Measurements from ENCODE around the gene HDLBP.
"Not testable (repeated sequence)": the region's sequence is repeated elsewhere in the genome, so short reads cannot be mapped to it uniquely, and the experiment has no call there.

HDLBP gene

DNA sequence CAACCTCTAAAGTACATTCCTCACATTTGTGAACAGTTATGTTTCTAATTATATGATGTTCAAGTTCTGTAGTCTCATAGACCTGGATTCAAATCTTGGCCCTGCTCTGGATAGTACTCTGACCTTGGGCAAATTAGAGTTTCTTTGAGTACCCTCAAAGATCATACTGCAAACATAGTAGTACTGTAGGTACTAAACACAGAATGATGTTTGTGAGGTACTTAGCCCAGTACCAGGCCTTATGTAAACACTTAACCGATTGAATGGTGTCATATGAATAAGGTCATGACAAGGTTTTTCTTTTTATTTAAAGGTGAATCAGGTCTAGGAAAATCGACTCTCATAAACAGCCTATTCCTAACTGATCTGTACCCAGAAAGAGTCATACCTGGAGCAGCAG lies 19.3 kb upstream of the HDLBP start:
- no peak for DNase-seq

DNA sequence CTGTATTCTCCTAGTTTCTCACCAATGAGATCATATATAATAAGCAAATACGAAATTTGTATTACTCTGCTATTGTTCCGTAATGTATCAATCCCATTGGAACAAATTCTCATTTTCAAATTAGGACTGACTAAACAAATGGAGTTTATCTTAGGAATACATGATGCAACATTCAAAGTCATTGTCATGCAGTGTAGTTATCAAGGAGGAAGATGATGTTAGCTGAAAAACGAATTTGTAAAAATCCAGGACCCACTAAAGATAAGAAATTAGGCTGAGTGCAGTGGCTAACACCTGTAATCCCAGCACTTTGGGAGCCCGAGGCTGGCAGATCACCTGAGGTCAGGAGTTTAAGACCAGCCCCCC lies 15.1 kb upstream of the HDLBP start:
- no peak for DNase-seq

DNA sequence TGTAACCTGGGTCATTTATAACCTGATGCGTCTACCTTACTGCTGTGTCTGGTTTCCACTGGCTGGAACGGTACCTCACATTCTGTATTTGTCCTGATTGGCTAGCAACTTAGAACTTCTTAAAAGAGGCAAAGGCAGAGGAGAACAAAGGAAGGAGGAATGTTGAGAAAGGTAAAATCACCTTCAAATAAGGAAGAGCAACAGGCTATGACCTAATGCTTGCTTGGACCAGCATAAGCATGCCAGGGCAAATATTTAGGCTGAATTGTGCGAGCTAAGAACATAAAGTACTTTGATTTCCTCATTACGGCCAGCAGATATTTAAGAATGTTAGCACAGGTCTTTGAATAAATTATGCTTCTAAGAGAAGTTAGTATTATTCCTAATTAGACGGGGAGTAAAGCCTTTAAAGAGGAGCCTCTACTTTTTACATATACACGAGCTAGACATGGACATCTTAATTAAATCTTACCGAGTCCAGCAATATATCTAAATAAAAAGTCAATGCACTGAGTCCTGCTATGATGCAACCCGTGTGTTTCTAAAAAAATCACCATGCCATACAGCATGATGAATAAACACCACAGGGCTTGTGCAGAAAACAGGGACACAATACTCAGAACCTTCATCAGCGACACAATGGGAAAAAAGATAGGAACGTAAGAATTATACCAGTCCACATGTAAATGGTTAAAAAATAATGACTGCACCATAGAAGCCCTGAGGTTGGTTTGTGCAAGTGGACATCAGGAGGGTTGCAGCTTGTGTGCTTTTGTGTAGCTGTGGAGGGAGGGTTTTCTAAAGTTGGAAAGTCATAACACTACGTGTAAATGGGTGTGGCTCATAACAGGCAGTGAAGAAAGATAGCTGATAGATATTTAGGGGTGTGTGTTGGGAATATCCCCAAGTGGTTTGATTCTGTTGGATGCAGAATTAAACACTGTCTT lies 14.5 kb upstream of the HDLBP start:
- DNase-seq, result no peak

DNA sequence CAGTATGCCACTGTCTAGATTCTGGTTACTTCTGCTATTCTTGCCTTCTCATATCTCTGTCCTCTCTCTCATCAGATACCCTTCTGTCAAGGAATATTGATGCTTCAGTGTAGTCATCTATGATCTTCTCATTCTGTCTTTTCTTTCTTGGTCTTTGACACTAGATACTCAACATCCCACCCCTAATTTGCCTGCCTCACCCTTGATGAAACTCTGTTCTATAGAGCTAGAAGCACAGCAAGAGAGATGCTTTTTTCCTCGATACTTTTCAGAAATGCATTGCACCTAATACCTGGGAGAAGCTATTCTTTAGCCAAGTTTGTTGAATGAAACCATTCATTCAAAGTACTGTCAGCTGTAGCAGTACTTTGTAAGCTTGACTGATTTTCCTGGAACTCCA lies 9.8 kb upstream of the HDLBP start:
- no peak for DNase-seq

DNA sequence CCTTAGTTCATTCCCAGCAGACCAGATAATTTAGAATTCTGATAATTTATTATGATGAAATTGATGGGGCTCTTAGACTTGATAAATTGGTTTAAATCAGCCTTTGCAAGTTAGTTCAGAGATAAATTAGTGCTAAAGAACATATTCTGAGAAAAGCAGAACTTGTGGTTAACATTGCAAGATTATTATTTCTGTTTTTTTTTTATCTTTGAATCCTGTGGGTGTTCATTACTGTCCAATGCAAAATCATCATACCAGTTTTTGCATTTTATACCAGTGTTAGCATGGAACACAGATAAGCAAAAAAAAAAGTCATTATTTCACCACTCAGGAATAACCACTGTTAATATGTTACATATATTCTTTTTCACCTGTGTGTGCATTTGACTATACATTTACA lies 9.3 kb upstream of the HDLBP start:
- DNase-seq, result no peak

DNA sequence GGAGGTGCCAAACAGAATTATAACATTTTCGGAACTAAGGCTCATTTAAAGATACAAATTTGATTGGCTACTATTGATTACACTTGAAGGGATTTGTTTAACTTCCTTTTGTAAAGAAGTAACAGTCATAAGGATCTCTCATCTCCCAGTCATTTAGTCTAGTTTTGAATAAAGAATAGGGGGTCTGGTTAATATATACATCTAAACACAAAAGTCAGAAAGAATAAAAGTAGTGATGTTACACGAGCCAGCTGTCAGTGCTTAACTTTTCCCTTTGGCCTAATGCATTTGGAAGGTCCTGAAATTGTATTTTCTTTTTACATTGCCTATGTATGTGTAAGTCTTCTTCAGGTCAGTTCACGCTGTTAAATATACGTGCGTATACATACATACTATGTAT lies 8.3 kb upstream of the HDLBP start:
- DNase-seq, result no peak

DNA sequence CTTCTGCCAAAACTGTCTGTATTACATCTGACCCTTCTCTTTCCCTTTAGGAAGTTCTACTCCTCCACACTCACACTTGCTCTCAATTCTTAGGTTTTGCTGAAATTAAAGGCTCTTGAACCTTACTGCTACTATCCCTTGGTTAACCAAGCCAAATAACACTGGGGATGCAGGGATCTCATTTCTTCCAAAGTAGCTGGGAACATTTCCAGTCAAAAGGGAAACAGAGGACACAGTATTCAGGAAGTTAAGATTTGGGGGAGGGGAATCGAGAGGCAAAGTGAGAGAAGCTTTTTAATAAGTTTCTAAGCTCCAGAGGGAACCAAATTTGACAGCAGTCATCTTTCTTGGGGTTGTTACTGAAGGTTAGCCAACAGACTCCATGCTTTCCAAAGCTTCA lies 6.4 kb upstream of the HDLBP start:
- DNase-seq, result no peak

DNA sequence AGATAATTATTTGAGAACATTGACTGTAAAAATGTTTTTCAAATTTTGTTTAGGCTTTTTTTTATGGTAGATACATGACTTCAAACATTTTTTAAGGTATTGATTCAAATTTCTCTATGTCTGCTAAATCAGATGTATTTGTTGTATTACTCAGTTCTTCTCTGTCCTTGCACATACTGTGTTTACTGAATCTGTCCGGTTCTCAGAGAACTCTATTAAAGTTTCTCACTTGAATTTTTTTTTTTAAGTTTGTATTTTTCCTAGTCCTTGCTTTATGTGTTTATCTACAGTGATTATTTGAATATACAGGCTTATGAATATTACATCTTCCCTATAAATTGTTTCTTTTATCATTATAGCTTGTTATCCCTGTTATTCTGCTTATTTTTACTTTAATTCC lies 5.6 kb upstream of the HDLBP start:
- no peak for DNase-seq

DNA sequence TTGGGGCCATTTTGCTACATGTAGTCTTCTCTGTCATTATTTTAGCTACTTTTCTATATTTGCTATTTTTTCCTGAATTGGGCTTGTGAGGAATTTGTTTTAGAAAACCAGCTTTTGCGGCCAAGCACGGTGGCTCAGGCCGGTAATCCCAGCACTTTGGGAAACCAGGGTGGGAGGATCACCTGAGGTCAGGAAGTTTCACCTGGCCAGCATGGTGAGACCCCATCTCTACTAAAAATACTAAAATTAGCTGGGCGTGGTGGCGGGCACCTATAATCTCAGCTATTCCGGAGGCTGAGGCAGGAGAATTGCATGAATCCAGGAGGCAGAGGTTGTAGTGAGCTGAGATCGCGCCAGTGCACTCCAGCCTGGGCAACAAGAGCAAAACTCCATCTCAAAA lies 4.9 kb upstream of the HDLBP start:
- no peak for DNase-seq

DNA sequence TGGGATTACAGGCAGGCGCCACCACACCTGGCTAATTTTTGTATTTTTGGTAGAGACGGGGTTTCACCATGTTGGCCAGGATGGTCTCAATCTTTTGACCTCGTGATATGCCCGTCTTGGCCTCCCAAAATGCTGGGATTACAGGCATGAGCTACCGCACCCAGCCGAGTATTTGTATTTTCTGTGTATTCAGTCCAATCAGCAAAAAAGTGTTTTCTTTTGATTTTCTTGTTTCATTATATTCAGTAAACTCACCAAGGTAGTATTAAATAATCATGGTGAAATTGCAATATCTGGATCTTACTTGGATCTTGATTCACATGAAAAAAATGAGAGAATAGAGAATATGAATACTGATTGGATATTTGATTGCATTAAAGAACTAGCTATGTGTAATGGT lies 3.4 kb upstream of the HDLBP start:
- not testable (repeated sequence) for DNase-seq

DNA sequence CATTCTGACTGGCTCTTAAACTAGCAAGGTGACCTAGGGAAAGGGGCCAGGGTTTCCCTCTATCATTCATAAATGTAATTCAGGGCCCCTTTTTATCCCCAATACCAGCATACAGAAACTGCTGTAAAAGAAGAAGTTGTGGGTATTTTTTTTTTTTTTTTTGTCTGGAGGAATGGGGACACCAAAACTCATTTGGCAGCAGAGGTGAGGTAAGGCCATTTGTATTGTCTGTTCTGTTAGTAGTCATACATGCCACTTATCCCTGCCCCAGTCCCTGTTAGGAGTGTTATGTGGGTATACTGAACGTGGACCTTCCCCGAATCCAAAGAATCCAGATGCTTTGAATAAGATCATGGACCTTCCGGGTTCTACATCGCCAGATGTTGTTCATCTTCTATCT lies 1.9 kb upstream of the HDLBP start:
- DNase-seq, result no peak

DNA sequence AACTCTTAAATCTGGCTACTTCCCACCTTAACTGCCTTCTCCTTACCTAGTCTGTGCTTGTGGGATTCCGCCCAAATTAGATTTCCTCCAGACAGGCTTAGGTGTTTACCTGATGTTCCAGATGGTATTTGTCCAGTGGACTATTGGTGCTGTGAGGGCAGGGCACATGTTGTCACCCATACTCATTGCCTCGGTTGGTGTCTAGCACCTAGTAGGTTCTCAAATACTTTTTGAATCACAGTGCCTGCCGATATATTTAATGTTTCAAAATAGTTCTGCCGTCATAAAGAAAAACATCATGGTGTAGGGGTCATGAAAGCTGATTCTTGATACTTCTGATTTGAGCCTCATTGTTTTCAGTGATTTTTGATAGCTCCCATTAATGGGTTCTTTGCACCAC lies 1.4 kb upstream of the HDLBP start:
- DNase-seq, result no peak

DNA sequence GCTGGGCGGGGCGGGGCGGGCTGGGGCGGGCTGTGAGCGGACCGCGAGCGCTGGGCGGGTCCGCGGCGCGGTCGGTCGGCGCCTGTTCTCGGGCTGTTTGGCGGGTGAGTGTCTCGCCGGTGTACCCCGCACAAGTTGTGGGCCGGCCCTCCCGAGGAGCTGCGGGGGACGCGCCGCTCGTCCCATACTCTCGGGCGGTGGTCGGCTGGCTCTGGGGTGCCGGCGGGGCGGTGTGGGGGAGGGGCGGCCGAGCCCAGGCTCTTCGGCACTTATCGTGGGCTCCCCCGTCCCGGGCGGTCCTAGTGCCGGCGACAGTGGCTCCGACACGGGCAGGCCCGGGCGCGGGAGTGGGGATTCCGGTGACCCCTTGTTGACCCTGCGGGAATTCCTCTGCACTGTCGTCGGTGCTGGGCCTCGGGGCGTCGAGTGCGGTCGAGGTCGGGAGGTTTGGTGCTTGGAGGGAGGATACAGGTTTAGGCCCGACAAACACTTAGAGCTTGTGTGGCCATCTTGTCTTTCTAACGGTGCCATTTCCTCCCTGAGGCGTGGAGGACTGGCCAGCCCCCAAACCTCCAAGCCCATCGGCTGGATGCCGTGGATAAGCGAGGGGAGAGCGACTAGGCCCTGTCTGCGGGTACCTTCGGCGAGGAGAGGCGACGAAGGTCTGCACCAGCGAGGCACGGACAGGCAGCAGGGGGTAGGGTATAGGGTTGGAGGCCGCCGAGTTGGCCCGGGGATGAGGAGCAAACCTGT lies 583 bp upstream of the HDLBP start, which contains the start of gene SEPTIN2:
Gene SEPTIN2, plus strand, starts transcription at position 47 of the 753 bp plus-strand sequence. CDS start 8,308 bp downstream, outside the sequence.
- peak in 1 of 2 experiments; percentile 57 for DNase-seq

DNA sequence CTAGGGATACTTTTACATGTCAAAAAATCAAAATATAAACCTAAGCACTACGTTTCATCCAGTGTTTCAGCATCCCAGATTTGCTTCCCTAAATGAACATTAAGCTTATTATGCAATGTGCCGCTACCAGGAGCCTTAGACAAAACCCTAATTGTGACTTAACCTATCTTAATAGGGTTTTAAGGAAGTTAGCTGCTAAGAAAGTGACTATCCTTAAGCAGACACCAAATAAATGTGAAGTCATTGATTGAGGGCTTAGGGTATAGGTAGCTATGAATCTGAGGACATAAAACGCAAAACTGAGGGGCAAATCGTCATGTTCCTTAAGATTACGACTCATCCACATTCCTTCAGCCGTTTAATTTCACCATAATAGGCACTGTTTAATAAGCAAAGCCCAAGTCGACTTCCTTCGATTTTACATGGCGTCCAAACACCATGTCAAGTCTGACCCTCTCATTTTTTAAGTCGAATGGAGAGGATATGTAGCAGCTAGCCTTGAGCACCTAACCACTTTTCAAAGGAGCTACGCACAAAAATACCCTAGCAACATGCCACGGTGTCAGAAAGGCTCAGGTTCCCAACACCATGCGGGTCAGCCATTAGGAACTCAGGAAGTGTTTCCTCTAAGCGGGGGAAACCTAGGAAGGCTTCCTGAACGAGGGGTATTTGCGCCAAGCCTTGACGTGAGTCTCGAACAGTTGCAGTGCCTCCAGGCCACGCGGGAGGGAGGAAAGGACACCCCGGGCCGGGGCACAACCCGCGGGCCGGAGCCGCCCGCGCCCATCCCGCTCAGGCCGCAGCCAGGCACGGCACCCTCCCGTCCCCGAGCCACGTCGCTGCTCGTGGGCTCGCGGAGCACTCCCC lies 1.0 kb downstream of the HDLBP start:
- DNase-seq, result no peak

DNA sequence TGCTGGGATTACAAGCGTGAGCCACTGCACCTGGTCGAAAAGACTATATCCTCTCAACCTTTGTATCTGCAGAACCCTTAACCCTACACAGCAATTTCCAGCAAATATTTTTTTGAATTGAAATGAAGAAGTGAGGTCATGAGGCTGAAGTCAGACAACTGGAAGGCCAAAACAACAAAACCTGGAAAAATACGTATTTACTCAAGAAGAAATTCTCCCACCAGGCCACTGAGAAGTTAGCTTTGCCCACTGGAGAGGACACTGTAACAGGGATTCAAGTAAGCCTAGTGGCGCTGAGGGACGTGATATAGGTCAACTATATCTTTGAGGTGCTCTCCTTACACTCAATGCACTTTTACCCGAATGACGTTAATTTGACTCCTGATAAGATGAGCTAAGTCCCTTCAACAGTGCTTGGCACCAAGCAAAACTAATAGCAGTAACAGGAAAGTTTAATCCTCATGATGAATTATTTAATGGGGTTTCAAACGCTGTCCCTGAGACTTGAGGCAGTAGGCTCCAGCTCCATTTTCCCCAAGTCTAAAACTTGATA lies 1.9 kb downstream of the HDLBP start:
- no peak for DNase-seq

DNA sequence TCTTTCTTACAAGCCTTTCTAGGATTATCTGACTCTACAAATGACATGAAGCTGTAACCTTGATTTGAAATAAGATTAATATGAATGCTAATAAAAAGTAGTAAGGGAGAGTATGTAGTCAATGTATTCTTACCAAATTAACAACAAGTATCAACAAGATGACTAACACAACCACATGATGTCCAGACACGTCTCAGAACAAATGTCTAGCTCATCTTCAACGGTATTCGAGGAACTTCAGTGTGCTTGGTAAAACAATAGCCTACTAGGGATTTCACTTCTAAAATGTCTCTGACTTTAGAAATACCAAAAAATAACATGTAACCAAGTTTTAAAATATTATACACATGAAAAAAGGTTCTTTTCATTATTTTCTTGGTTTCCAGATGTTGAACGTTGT lies 3.4 kb downstream of the HDLBP start:
- no peak for DNase-seq

DNA sequence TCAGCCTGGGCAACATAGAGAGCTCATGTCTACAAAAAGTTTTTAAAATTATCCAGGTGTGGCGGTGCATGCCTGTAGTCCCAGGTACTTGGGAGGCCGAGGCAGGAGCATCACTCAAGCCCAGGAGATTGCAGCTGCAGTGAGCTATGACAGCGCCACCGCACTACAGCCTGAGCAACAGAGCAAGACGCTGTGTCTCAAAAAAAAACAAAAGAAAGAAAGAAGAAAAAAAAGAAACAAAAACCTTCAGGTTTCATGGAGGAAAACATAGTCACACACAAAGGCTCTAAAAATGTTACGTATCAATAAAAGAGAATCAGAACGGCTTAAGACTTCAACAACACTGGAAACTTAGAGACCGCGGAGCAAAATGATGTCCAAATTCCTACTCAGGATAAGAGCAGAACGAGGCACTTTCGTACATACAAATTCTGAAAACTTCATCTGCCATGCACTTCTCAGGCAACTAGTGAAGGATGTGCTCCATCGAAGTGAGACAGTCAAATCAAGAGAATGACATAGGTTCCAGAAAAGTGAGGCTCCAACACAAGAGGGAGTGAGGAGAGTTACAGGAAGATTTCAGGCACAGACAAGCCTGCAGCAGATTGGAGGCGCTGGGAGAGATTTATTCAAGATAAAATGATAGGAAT lies 4.4 kb downstream of the HDLBP start:
- DNase-seq, result no peak

DNA sequence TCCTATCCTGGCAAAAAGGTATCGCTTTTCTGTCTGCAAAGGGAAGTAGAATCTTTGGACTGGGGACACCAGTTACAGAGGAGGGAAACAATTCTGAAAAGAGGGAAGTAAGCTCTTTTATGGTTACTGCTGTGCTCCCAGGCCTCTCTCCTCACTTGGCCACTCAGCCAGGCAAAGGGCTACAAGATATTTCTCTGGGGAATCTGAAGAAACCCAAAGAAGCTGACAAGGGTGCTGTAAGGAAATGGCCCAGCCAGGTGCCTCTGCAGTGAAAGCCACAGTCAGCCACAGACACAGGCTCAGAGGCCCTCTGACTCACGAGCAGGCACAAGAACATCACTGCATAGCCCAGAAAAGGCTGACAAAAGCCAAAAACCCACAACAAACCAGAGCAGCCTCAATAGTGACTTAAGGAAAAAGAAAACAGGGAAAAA lies 5.8 kb downstream of the HDLBP start:
- DNase-seq, result no peak

DNA sequence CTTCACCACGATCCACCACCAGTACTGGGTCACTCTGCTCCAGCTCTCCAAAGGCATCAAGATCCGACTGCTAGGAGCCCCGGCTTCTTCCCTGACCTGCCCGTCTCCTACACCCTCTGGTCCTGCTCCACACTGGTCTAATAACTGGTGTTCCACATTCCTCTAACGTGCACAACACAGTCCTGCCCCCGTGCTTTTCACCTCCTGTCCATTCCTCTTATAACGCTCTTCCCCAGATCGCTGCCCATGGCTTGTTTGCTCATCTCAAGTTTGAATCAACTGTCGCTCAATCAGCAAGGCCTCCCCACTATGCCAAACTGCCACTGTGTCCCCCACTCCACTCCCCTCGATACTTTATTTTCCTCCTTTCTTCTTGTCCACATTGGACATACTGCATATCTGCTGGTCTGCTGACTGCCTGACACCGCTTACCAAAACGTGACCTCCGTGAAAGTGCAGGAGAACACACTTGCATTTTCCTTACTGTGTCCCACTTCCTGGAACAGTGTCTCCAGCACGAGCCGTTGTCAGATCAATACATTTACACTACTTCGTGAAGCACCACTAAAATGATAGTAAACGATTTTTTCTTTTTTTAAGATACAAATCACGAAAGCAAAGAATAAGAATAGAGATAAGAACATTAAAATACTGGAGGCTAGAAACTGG lies 6.5 kb downstream of the HDLBP start:
- no peak for DNase-seq

DNA sequence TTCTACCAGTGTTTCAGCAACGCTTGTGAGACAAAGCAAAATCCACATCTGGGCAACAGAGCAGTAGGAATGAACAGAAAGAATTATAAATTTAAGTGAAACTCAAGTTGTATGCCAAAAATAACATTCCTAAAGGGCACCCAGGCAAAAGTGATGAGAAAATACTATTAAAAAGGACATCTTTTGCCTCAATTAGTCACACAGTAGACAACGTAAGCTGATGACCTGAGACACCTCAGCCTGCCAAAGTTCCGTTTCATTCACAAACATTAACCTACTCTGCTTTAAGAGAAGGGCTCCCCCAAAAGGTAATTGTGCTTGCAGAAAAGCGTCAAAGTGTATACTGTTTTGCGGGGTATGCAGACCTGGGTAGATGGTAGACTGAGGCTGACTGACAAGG lies 7.2 kb downstream of the HDLBP start:
- no peak for DNase-seq

DNA sequence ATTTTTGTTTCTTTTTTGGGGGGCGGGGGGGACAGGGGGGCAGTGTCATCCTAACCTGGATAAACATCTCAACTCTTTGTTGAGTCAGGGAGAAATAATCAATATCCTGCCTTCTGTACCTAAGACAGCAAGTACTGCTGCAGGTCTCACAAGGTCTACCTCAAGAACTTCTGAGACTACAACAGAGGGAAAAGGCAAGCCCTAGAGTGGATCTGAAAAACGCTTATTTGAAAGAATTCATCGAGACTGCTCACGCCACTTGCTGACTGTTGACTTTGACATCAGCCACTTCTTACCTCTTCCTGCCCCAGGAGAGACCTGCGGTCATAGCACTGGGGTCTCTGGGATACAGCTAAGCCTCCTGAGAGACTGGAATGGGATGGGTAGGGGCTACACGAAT lies 8.4 kb downstream of the HDLBP start:
- no peak for DNase-seq
